ENCODE data around the gene OR2K2. TPM values are rescaled to one million over a fixed set of nuclear protein-coding genes. Genes with fewer than 3 reads are reported as not detected.
"Not testable (repeated sequence)": the region's sequence is repeated elsewhere in the genome, so short reads cannot be mapped to it uniquely, and the experiment has no call there.

The OR2K2 gene
- polyA plus RNA-seq, 1 donor = 0.13 TPM

DNA sequence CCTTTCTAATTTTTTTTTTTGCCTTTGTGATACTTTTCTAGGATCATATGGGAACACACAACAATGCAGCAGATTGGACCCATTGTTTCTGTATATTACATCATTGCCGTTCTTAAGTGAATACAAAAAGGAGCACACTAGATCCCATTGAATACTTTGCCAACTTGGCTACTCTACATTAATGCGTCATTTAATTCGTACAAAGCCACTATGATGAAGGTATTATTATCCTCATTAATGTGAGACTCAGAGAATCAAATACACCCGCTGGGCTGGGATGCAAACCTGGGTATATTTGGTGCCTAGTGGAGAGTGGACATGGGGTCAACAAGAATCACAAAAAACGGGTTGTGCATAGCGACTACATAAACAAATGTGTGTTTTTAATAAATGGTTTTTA, 31.9 kb downstream of the OR2K2 start:
- no peak for DNase-seq (ENCODE audit: low read depth)

DNA sequence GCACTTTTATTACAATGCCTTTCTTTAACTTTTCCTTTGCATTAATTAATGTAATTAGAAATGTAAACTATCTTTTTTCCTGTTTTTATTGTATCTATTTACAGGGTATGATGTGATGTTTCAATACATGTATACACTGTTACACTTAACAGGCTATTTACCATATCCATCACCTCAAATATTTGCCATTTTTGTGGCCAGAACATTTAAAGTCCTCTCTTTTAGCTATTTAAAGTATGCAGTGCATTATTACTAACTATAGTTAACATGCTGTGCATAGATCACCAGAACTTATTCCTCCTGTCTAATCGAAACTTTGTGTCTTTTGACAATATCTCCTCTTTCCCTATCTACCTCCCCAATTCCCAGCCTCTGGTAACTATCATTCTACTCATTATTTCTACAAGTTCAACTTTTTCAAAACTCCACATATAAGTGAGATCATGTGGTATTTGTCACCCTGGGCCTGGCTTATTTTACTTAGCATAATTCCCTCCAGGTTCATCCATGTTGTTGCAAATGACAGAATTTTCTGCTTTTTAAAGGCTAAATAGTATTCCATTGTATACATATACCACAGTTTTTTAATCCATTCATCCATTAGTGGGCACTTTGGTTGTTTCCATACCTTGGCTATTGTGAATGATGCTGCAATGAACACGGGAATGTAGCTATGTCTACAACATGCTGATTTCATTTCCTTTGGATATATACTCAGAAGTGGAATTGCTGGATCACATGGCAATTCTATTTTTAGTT, 32.8 kb downstream of the OR2K2 start:
- DNase-seq (ENCODE audit: low read depth) = no peak

DNA sequence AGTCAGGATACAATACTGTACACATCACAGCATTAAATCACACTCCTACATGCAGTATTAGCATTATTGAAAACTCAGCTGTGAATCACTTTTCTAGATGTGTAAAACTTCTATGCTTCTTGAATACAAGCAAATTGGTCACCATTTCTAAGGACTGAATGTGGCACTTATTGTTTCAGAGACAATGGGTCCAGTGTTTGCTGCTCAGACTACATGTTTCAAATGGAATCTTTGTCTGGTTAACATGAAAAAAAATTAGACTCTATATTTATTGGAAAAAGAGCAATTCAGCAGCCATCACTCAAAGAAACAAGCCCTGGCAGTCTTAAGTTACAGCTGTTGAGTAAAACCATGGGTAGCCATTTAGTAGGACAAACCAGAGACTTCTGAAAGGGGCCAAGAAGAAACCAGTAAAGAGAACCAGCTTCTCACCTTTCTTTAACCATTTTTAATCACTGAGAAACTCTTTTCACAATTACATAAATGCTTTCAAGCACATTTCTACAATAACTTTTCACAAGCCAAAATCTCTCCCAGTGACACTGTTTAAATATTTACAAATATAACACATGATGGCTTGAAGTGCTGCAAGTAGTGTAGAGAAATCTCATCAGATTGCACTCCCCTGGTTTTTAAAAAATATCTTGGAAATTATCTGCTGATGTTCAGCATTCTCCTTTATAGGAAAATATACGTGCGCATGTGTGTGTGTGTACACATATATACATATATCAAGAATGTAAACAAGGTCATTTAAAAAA, 35.2 kb downstream of the OR2K2 start:
- no peak for DNase-seq (ENCODE audit: low read depth)

DNA sequence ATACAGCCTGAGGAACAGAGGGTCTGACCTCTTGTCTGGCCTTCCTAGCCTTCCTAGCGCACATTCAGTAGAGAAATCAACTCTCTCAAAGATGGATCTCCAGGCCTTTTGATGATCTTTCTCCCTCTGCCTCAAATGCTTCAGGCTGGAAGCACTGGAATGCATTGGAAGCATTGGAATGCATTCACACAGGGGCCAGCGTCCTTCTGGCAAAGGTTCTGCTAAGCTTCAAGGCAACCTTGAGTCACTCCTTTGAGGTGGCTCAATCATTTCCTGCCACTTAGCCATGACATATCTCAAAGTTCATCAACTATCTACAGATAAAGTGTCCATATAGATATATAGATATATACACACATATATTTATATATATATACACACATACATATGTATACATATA, 42.9 kb downstream of the OR2K2 start:
- DNase-seq (ENCODE audit: low read depth) = no peak

DNA sequence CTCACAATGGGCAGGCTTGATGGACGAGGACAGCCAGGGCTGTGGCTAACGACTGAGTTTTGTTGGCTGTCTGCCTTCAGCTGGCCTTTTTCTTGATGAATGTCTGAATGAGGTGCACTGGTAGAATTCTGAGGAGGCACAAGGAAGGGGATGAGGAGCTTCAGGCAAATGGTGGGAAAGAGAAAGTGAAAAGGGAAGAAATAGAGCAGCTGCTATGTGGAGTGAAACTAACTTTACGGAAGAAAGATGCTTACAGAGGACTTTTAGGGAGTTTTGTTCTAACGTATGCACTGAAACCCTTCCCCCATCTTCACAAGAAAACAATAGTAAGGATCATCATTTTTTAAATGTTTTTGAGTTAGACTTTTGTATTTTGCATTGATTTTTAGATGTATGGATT, 45.3 kb downstream of the OR2K2 start:
- no peak for DNase-seq (ENCODE audit: low read depth)

DNA sequence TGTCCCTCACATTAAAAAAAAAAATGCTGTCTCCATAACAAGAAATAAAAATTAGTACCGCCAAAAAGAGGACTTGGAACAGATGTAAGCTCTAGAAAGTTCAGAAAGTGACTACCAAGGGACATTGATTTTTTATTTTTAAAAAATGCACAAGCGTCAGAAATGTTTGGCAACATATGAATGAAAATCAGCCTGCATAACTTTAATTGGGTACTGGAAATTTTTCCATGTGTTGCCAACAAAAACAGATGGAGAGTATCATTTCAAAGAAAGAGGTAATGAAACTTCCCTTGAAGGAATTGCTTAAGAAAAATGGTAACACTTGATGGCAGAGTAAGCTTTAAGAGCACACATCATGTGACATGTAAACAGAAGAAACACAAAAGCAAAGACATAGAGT, 47.2 kb downstream of the OR2K2 start:
- DNase-seq (ENCODE audit: low read depth) = no peak

DNA sequence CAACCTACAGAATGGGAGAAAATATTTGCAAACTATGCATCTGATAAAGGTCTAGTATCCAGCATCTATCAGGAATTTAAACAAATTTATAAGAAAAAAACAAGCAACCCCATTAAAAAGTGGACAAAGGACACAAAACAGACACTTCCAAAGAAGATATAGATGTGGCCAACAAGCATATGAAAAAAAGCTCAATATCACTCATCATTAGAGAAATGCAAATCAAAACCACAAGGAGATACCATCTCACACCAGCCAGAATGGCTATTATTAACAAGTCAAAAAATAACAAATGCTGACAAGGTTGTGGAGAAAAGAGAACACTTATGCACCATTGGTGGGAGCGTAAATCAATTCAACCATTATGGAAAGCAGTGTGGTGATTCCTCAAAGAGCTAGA, 49.2 kb downstream of the OR2K2 start:
- DNase-seq (ENCODE audit: low read depth) = not testable (repeated sequence)

Other genes starting within 250 kb of the OR2K2 start
- 165 TPM for gene ECPAS, start 154.2 kb upstream of the OR2K2 start, polyA plus RNA-seq (ENCODE audit: insufficient read length)
- gene ZNF483, start 195.0 kb upstream of the OR2K2 start, polyA plus RNA-seq (ENCODE audit: insufficient read length) = 1.6 TPM

Measured in forelimb muscle (tissue), 1 donor.